HEK293T (cell line): ENCODE measurements around the gene ERC2.

Source experiments
- FOXK2 ChIP-seq: fragments of 450-650 bp; IDR thresholded peaks from 2 replicates; pipeline ENCODE4 v1.6.1; 2016; ENCODE audit warnings: mild to moderate bottlenecking
- LEF1 ChIP-seq: fragments of 450-650 bp; IDR thresholded peaks from 2 replicates; pipeline ENCODE4 v1.6.1; 2017; ENCODE audit warnings: mild to moderate bottlenecking, borderline replicate concordance
- NFRKB ChIP-seq: fragments of 450-650 bp; IDR thresholded peaks from 2 replicates; pipeline ENCODE4 v1.6.1; 2016; ENCODE audit warnings: mild to moderate bottlenecking, moderate library complexity
- SP1 ChIP-seq: fragments of 450-650 bp; IDR thresholded peaks from 2 replicates; pipeline ENCODE4 v1.6.1; 2017

DNA sequence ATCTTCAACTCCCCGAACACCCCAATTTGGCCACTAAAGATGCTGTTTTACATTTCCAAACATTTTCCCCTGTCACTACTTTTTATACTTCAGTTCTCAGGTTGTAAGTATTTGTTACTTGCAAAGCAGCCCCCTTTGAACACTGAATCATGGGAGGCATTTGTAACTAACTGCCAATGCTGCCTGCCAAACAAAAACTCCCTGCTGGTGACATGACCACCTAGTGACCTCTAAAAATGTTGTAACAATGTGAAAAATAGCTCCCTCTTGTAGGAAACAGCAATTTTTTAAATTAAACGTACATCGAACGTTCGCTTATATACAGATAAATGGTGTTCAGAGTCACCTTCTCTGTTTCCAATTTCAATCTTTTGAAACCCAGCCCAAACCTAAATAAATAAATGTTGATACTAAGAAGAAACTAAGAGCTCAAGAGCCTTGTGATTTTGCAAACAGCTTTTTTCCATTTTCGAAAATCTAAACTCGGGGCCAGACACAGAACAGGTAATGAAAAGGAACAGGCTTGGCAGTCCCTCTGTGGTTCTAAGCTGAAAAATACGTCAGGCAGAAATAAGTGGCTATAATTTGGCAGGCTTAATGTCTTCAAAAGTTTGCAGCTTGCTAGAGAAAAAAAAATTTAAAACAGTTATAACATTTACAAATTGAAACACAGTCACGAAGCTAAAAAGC, 712.6 kb downstream of the ERC2 start:
- no peak for TF ChIP-seq LEF1
- no peak for TF ChIP-seq SP1
- no peak for TF ChIP-seq NFRKB
- TF ChIP-seq FOXK2 = no peak
